ENCODE measurements around the gene CSGALNACT2. TPM values are rescaled to one million over a fixed set of nuclear protein-coding genes. Genes with fewer than 3 reads are reported as not detected.

Gene CSGALNACT2
- polyA plus RNA-seq, 1 of the 3 experiments (the other 2 are of a cell fraction) = 11.5 TPM

DNA sequence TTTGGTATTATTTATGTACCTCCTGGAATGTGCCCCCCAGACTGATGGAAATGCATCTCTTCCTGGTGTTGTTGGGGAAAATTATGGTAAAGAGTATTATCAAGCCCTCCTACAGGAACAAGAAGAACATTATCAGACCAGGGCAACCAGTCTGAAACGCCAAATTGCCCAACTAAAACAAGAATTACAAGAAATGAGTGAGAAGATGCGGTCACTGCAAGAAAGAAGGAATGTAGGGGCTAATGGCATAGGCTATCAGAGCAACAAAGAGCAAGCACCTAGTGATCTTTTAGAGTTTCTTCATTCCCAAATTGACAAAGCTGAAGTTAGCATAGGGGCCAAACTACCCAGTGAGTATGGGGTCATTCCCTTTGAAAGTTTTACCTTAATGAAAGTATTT lies 17.0 kb downstream of the CSGALNACT2 start:
- no peak overlapping the region for H3K4me3 ChIP-seq (ENCODE audit: low read depth in 2 of 2, low read length in 1 of 2)
- ChIA-PET POLR2A (no interaction called here), CTCF (interaction anchor here (0.7 to 2.2 kb wide), 4 partner anchors 10 to 402 kb away, joined by 3 to 10 read pairs (median 4); partner anchors contain the start of gene CSGALNACT2)
- WGBS (ENCODE audit: low lambda C conversion rate) = 93% methylated on average over 2 of the region's 2 CpGs
- H2AFZ ChIP-seq (ENCODE audit: low read depth) = no peak overlapping the region
- DNase-seq = no peak
- no peaks in the 10 kb centered on the region for H3K27me3 ChIP-seq (ENCODE audit: insufficient read depth)
- TF ChIP-seq JUND (IDR thresholded peaks at IDR 0.05) (no peak), GABPA (IDR thresholded peaks at IDR 0.05; ENCODE audit: low read depth) (no peak), CTCF (IDR thresholded peaks at IDR 0.05) (no peak), MXI1 (IDR thresholded peaks at IDR 0.05; ENCODE audit: low read depth, low read length) (no peak), RXRA (IDR thresholded peaks at IDR 0.05; ENCODE audit: borderline replicate concordance, low read depth) (no peak), RAD21 (IDR thresholded peaks at IDR 0.05; ENCODE audit: low read length) (no peak), POLR2AphosphoS5 (IDR thresholded peaks at IDR 0.05; ENCODE audit: low read depth, low read length) (no peak), ELF1 (IDR thresholded peaks at IDR 0.05) (no peak), NFIC (IDR thresholded peaks at IDR 0.05; ENCODE audit: borderline replicate concordance) (no peak), TEAD4 (IDR thresholded peaks at IDR 0.05; ENCODE audit: borderline replicate concordance, insufficient read depth) (no peak), EP300 (IDR thresholded peaks at IDR 0.05; ENCODE audit: borderline replicate concordance in 1 of 2, low read depth in 1 of 2, low read length in 1 of 2) (no peak)
- TF ChIP-seq, protein P1, sequence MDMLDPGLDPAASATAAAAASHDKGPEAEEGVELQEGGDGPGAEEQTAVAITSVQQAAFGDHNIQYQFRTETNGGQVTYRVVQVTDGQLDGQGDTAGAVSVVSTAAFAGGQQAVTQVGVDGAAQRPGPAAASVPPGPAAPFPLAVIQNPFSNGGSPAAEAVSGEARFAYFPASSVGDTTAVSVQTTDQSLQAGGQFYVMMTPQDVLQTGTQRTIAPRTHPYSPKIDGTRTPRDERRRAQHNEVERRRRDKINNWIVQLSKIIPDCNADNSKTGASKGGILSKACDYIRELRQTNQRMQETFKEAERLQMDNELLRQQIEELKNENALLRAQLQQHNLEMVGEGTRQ (IDR thresholded peaks at IDR 0.05; ENCODE audit: borderline replicate concordance, low read depth, low read length) = no peak
- TF ChIP-seq, protein P2, sequence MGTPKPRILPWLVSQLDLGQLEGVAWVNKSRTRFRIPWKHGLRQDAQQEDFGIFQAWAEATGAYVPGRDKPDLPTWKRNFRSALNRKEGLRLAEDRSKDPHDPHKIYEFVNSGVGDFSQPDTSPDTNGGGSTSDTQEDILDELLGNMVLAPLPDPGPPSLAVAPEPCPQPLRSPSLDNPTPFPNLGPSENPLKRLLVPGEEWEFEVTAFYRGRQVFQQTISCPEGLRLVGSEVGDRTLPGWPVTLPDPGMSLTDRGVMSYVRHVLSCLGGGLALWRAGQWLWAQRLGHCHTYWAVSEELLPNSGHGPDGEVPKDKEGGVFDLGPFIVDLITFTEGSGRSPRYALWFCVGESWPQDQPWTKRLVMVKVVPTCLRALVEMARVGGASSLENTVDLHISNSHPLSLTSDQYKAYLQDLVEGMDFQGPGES (IDR thresholded peaks at IDR 0.05; ENCODE audit: low read depth, low read length) = no peak
- H3K79me2 ChIP-seq (ENCODE audit: insufficient read depth) = peaks cover 69% of the 10 kb centered on the region
- no peaks in the 10 kb centered on the region for H3F3A ChIP-seq (replicated peaks; ENCODE audit: insufficient read depth)
- no peak overlapping the region for H3K27ac ChIP-seq (ENCODE audit: low read depth in 2 of 2, low read length in 1 of 2)
- H3K9me3 ChIP-seq = no peaks in the 10 kb centered on the region
- H3K9ac ChIP-seq = no peak overlapping the region
- peaks cover 0 to 2% of the 10 kb centered on the region in 2 experiments for H3K36me3 ChIP-seq (replicated peaks in 1 of 2; ENCODE audit: control insufficient read depth in 1 of 2, insufficient read depth in 2 of 2, low read length in 1 of 2)
- H3K4me2 ChIP-seq = no peak overlapping the region
- peaks cover 16% of the 10 kb centered on the region for H4K20me1 ChIP-seq (ENCODE audit: insufficient read depth)
- H3K9me2 ChIP-seq = no peaks in the 10 kb centered on the region
- peaks cover 0 to 5% of the 10 kb centered on the region in 2 experiments; a peak in 2 of 4 replicates for H3K4me1 ChIP-seq (ENCODE audit: control insufficient read depth in 1 of 2, insufficient read depth in 2 of 2, low read depth in 1 of 2, low read length in 1 of 2)

DNA sequence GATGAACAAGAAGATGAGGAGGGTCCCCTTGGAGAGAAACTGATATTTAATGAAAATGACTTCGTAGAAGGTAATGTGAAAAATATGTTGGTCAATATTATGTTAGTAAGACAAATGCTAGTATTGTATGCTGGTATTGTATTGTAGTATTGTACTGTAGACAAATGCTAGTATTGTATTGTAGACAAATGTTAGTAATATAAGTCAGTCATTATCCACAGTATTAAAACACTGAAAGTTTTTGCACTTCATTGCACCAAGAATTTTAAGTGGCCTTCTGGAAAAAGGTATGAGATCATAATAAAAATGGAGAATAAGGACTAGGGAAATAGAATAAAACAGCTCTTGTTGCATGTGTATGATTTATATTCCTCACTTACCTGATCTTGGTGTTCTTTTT lies 17.5 kb downstream of the CSGALNACT2 start:
- POLR2A ChIA-PET = no interaction called here
- Histone ChIP-seq H3K9me3 (no peaks in the 10 kb centered on the region), H3K9me2 (no peaks in the 10 kb centered on the region), H3K4me2 (no peak overlapping the region), H3K4me3 (ENCODE audit: low read depth in 2 of 2, low read length in 1 of 2) (no peak overlapping the region), H2AFZ (ENCODE audit: low read depth) (no peak overlapping the region), H3K27ac (ENCODE audit: low read depth in 2 of 2, low read length in 1 of 2) (no peak overlapping the region), H3K79me2 (ENCODE audit: insufficient read depth) (peaks cover 64% of the 10 kb centered on the region), H3K4me1 (ENCODE audit: control insufficient read depth in 1 of 2, insufficient read depth in 2 of 2, low read depth in 1 of 2, low read length in 1 of 2) (peaks cover 0 to 5% of the 10 kb centered on the region in 2 experiments; a peak in 2 of 4 replicates), H4K20me1 (ENCODE audit: insufficient read depth) (peaks cover 16% of the 10 kb centered on the region), H3K36me3 (replicated peaks in 1 of 2; ENCODE audit: control insufficient read depth in 1 of 2, insufficient read depth in 2 of 2, low read length in 1 of 2) (peaks cover 0 to 2% of the 10 kb centered on the region in 2 experiments), H3F3A (replicated peaks; ENCODE audit: insufficient read depth) (no peaks in the 10 kb centered on the region), H3K27me3 (ENCODE audit: insufficient read depth) (no peaks in the 10 kb centered on the region), H3K9ac (no peak overlapping the region)
- CTCF ChIA-PET = interaction anchor here (2.2 kb wide), 1 partner anchor 15 kb away, joined by 10 read pairs; no protein-coding TSS in a partner anchor
- WGBS (ENCODE audit: low lambda C conversion rate) = 94% methylated on average over 1 of the region's 1 CpG
- TF ChIP-seq POLR2AphosphoS5 (IDR thresholded peaks at IDR 0.05; ENCODE audit: low read depth, low read length) (no peak), RCOR1 (IDR thresholded peaks at IDR 0.05; ENCODE audit: low read length) (no peak)
- TF ChIP-seq, protein P3, sequence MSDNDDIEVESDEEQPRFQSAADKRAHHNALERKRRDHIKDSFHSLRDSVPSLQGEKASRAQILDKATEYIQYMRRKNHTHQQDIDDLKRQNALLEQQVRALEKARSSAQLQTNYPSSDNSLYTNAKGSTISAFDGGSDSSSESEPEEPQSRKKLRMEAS (IDR thresholded peaks at IDR 0.05; ENCODE audit: low read depth) = no peak
- no peak for DNase-seq

All from SK-N-SH (cell line).